LoVo (cell line): ENCODE measurements around the gene ICE1.
"Not testable (repeated sequence)": the region's sequence is repeated elsewhere in the genome, so short reads cannot be mapped to it uniquely, and the experiment has no call there.

Experiments used
- DNase-seq: peaks from one replicate; pipeline ENCODE4 v3.0.0-alpha.2; 2016; ENCODE audit warnings: low spot score

ICE1 gene

DNA sequence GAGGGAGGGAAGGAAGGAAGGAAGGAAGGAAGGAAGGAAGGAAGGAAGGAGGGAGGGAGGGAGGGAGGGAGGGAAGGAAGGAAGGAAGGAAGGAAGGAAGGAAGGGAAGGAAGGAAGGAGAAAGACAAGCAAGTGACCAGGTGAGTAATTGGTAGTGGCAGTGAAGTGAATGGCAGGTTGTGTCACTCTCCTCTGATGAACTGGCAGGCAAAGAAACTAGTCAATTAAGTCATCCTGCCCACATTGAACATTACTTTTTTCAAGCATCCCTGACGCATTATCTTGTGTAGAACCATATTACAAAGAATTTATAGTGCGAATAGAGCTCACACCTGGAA lies 70.4 kb downstream of the ICE1 start:
- DNase-seq = not testable (repeated sequence)

- no peak for DNase-seq
These were observed 72.3 kb downstream of the ICE1 start for GRCh38 chr5:5494489-5495402.

DNA sequence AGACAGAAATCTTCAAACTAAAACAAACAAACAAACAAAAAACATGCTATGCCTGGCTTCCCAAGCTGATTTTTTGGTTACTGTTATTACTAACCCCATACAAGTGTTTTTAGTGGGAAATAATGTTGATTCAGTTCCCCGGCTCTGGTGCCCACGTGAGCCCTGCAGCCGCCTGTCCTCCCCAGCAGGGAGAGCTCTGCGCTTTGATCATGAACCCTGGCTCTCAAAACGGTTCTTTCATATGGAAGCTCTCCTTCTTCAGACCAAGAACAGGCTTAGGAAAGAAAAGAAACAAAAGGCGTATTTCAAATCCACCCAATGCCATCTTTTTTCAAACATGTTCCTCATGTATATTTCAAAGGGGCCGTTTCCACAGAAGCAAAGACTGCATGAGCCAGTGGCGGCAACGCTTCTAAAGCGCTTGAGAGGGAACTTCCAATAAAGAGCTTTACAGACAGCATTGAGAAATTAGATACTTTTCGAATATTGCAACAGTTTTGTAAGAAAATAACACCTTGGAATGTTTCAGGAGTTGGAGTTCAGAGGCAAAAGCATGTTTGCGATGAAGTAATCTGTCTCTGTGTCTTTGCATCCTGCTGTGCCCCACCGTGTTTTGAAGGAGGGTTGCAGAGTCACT lies 74.8 kb downstream of the ICE1 start:
- DNase-seq = no peak

- no peak for DNase-seq
These were observed 77.0 kb downstream of the ICE1 start for GRCh38 chr5:5499442-5499841.

DNA sequence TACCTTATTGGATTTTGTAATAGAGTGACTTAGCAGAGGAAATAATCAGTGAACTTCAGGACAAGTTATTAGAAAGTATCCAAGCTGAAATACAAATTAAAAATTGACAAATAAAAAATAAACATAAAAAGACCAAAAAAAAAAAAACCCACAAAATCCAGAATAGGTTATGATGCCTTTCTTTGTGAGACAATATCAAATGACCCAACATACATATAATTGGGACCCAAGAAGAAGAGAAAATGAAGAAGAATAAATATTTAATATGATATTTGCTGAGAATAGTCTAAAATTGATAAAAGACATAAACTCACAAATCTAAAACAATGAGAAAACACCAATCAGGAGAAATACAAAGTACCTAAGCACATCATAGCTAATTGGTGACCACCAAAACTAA lies 81.8 kb downstream of the ICE1 start:
- no peak for DNase-seq

DNA sequence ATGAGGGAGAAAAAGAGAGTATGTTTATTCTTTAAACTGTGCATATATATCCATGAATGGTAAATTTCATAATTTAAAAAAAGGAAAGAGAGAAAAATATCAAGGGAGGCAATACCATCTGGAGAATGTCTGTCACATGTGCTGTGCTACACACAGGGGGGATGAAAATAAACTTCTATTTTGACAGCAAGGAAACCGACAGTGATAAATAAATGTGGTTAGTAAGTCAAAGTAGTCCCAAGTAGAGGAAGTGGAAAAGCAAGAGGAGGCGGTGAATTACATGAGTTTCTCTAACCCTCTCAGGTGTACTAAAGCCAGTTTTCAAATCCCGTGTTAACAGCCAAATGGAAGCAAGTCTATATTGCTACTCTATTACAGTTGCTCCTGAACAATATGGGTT lies 83.3 kb downstream of the ICE1 start:
- no peak for DNase-seq

GRCh38 chr5:5508391-5508790 lies 85.9 kb downstream of the ICE1 start:
- no peak for DNase-seq

- no peak for DNase-seq
These were observed 89.5 kb downstream of the ICE1 start for GRCh38 chr5:5511904-5512416.

DNA sequence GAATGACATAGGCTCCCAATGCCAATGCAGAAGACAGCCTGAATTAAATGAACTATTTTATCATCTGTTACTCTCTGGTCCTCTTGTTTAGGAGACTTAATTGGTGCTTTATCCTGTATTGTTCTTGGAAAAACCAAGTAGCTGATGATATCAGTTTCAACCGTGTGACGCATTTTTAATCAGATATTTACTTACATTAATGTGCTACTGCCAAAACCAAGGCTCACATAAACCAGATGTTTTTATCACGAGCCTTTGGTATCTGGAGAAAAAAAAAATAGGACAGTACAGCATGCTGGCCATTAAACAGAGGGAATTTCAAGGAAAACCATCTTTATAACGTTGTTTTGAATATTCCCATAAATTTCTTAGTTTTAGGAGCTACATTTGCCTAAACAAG lies 90.1 kb downstream of the ICE1 start:
- no peak for DNase-seq

DNA sequence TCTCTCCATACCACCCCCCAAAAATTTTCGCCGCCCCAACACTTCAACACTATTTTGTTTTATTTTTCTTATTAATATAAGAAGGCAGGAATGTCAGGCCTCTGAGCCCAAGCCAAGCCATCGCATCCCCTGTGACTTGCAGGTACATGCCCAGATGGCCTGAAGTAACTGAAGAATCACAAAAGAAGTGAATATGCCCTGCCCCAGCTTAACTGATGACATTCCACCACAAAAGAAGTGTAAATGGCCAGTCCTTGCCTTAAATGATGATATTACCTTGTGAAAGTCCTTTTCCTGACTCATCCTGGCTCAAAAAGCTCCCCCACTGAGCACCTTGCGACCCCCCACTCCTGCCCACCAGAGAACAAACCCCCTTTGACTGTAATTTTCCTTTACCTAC lies 98.1 kb downstream of the ICE1 start:
- not testable (repeated sequence) for DNase-seq

DNA sequence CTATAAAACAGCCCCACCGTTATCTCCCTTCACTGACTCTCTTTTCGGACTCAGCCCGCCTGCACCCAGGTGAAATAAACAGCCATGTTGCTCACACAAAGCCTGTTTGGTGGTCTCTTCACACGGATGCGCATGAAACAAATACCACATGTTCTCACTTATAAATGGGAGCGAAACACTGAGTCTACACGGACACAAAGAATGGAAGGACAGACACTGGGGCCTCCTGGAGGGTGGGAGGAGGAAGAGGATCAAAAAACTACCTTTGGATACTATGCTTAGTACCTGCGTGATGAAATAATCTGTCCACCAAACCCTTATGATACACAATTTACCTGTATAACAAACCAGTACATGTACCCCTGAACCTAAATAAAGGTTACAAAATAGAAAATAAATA lies 98.6 kb downstream of the ICE1 start:
- no peak for DNase-seq

- no peak for DNase-seq
These were observed 99.0 kb downstream of the ICE1 start for GRCh38 chr5:5521478-5521877.

DNA sequence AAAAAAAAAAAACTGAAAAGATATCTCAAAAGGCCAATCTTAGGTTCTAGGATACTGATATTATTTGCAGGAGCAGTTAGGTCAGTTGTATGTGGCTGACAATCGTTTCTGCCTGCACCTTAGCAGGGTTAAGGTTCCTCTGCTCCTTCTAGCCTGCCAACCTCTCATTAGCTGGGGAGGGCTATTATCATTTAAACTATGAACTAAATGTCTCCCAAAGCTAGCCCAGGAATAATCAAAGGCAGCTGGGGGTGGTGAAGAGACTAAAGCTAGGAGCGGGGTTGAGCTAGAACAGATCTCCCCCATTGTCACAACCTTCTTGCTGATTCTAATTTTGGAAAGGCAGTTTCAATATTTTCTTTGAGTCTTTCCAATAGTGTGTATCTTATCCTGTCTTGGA lies 99.9 kb downstream of the ICE1 start:
- no peak for DNase-seq

DNA sequence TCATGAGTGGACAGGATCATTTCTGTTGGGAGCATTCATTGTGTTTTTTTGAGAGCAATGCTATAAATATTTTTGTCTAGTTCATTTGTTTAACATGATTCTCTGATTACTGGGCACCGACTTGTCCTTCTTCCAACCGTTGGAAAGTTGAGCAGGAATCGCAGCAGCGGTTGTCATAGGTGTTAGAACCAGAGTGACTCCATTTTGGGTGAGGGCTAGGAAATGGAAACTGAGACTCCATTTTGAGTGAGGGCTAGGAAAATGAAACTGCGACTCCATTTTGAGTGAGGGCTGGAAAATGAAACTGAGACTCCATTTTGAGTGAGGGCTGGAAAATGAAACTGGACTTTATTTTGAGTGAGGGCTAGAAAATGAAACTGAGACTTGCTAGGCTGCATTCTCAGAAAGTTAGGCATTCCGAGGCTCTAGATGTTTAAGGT lies 100.6 kb downstream of the ICE1 start:
- no peak for DNase-seq

DNA sequence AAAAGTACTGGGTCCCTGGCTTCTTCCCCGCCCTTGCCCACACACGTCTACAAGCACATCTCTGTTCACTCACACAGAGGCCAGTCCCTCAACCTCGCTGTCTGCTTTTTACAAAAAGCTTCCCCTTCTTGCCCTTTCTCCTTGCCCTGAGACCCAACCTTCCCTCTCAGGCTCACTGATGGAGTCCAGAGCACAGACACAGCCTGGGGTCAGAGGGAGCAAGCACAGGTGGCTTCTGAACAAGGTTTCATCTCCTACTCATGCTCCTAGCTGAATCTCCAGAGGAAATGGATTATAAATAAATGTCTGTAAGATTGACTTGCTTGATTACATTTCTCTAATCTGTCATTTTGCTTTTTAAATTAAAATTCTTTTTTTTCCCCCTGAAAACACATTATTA lies 101.8 kb downstream of the ICE1 start:
- DNase-seq = no peak

DNA sequence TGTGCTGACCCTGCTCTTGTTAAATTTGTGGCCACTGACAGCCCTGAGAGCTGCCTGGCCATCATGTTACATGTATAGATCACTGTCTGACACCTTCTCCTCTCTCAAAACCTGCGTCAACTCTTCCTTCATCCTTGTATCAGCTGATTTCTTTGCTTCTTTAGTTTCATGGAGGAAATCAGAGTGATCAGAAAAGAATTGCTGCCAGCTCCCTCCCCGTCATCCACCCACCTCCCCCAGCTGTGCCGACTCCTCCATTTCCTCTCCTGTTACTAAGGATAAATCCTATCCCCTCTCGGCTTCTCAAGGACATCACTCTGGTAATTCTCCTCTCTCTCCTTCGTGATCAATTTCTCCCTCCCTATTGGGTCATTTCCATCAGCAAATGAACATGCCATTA lies 108.9 kb downstream of the ICE1 start:
- no peak for DNase-seq

GRCh38 chr5:5532306-5533076 lies 110.0 kb downstream of the ICE1 start:
- DNase-seq = no peak

DNA sequence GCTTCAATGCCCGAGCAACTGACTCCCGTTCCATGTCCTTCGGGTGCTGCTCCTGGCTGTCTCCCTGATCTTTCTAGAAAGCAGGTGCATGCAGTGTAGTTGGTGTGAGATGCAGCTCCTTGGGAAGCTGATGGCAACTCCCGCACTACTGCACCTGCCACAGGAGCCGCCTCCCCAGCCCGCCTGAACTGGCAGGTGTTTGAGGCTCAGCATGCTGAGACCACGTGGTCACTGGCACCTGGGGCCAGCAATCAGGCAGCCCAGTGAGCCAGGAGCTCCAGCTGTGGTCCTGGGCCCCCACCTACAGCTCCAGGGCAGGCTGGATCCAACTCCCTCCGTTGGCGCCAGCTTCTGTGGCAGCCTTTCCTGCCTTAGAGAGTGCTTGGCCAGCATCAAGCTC lies 111.5 kb downstream of the ICE1 start:
- no peak for DNase-seq

DNA sequence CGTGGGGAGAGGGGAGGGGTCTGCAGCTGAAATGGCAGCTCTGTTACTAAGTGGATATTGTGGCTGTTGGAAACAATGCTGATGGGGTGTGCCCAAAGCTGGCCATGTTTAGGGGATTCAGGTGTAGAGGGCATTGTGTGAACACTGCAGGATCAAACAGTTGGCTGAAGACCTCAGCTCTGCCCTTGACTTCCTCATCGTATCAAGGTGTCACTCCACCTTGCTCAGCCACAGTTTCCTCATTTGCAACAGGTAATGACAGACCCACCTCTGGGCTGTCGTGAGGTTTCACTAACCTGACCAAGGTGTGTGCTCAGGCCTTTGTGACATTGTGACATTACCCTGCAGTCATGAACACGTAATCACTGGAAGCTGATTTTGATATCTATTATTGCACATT lies 111.9 kb downstream of the ICE1 start:
- DNase-seq = no peak

GRCh38 chr5:5536871-5537270 lies 114.4 kb downstream of the ICE1 start:
- DNase-seq = no peak

DNA sequence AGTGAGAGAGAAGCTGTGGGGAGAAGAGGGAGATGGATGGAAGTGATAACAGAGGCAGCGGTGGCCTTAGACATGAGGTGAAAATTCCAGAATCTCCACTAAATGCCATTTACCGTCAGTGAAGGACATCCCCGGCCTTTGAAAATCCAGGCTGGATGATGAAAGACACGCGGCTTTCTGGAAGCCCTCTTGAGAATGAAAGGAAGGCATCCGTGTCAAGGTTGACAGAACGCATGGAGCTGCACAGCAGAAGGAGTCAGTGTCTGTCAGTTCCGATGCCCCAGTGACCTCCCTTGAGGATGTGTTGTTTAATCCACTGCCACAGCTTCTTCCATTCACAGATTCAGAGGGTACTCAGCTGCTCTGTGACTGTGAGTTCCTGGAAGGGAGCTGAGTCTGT lies 114.9 kb downstream of the ICE1 start:
- no peak for DNase-seq

GRCh38 chr5:5539590-5539989 lies 117.1 kb downstream of the ICE1 start:
- DNase-seq = no peak
